D721Med (cell line): ENCODE measurements around the gene PIBF1.
A peak's percentile ranks its signal among the peaks of the same experiment; 100 is the strongest.

Experiments used
- DNase-seq: peaks from one replicate; pipeline ENCODE4 v3.0.0; 2011; ENCODE audit warnings: low spot score; ENCODE audit not compliant: insufficient read length
- FAIRE-seq: peaks from 2 replicates; lab custom pipeline; 2011; peaks lifted over from hg19 to GRCh38; lab: Jason Lieb, UNC
- CTCF ChIP-seq: IDR thresholded peaks from 2 replicates; pipeline ENCODE4 v1.5.1; 2012; ENCODE audit warnings: mild to moderate bottlenecking, control low read depth; ENCODE audit not compliant: insufficient read depth; ENCODE audit errors: missing control alignments

PIBF1 gene

GRCh38 chr13:73058736-73059459 lies 277.0 kb downstream of the PIBF1 start, which contains the start of gene KLF5:
Gene KLF5 (plus strand): TSS chr13:73059005. CDS start chr13:73059328, 323 bp downstream.
- FAIRE-seq (no peak), DNase-seq (peak; percentile 88)
- TF ChIP-seq CTCF = no peak

- DNase-seq (no peak), FAIRE-seq (no peak)
- TF ChIP-seq CTCF = peak; percentile 15
Observed at GRCh38 chr13:73059460-73060250, 277.7 kb downstream of the PIBF1 start.

GRCh38 chr13:73060251-73061160 lies 278.6 kb downstream of the PIBF1 start:
- DNase-seq = no peak
- TF ChIP-seq CTCF = no peak
- FAIRE-seq = no peak

GRCh38 chr13:73061473-73061872 lies 279.5 kb downstream of the PIBF1 start:
- DNase-seq (no peak), FAIRE-seq (no peak)
- no peak for TF ChIP-seq CTCF

- DNase-seq = no peak
- FAIRE-seq = no peak
- no peak for TF ChIP-seq CTCF
Observed at GRCh38 chr13:73061876-73062275, 279.9 kb downstream of the PIBF1 start.

- FAIRE-seq (no peak), DNase-seq (no peak)
- TF ChIP-seq CTCF = no peak
Observed at GRCh38 chr13:73062468-73062867, 280.5 kb downstream of the PIBF1 start.
